CD4-positive, alpha-beta memory T cell (primary cell): Measurements from ENCODE around the gene GOLGA6L7. TPM values are rescaled to one million over a fixed set of nuclear protein-coding genes. Genes with fewer than 3 reads are reported as not detected.
A peak's percentile ranks its signal among the peaks of the same experiment; 100 is the strongest.

Experiments
- CTCF ChIA-PET: fragments of 350-600 bp; sonication (Branson Sonifier 250); formaldehyde crosslinking; loops from one replicate; lab custom pipeline; 2021; ENCODE audit warnings: inconsistent platforms; ENCODE audit not compliant: partially characterized antibody; lab: Charles Lee
- POLR2A ChIA-PET: fragments of 350-600 bp; sonication (Branson Sonifier 250); formaldehyde crosslinking; loops from one replicate; lab custom pipeline; 2021; ENCODE audit not compliant: partially characterized antibody; lab: Charles Lee
- DNase-seq, 5 donors: peaks; one replicate each; pipeline versions ENCODE4 v3.0.0 to v3.0.0-alpha.2; 2020 to 2022; ENCODE audit warnings: mixed read lengths in 1 of 5
- H3K27ac ChIP-seq: one replicate; pipeline ENCODE4 v1.7.0; 2013; ENCODE audit warnings: low read depth, low read length
- H3K27me3 ChIP-seq: 2 replicates; pipeline ENCODE4 v1.7.0; 2013; ENCODE audit warnings: mild to moderate bottlenecking, low read length, moderate library complexity; ENCODE audit not compliant: insufficient read depth
- H3K36me3 ChIP-seq: 2 replicates; pipeline ENCODE4 v1.7.0; 2013; ENCODE audit warnings: mild to moderate bottlenecking, low read length, moderate library complexity; ENCODE audit not compliant: insufficient read depth
- H3K4me1 ChIP-seq: 2 replicates; pipeline ENCODE4 v1.7.0; 2013; ENCODE audit warnings: mild to moderate bottlenecking, low read length, moderate library complexity; ENCODE audit not compliant: insufficient read depth
- H3K4me3 ChIP-seq, 2 donors: one replicate each; pipeline ENCODE4 v1.7.0; 2013; ENCODE audit warnings: low read length in 2 of 2, mild to moderate bottlenecking in 1 of 2
- H3K9me3 ChIP-seq, 2 donors: one replicate each; pipeline ENCODE4 v1.7.0; 2013; ENCODE audit warnings: low read length in 2 of 2, control low read depth in 1 of 2; ENCODE audit not compliant: control insufficient read depth in 1 of 2
- H3K27ac Mint-ChIP-seq, 7 donors: one replicate each; pipeline ENCODE4 v1.8.0; 2020 to 2021; ENCODE audit warnings: mixed read lengths in 7 of 7, mild to moderate bottlenecking in 6 of 7, inconsistent platforms in 3 of 7, moderate library complexity in 3 of 7
- H3K27me3 Mint-ChIP-seq, 2 donors: one replicate each; pipeline ENCODE4 v1.8.0; 2020 to 2021; ENCODE audit warnings: mixed read lengths in 2 of 2
- H3K36me3 Mint-ChIP-seq, 2 donors: one replicate each; pipeline ENCODE4 v1.8.0; 2020 to 2021; ENCODE audit warnings: mixed read lengths in 2 of 2, inconsistent platforms in 1 of 2, mild to moderate bottlenecking in 1 of 2
- H3K4me1 Mint-ChIP-seq, 4 donors: one replicate each; pipeline ENCODE4 v1.8.0; 2020 to 2021; ENCODE audit warnings: mixed read lengths in 4 of 4, mild to moderate bottlenecking in 1 of 4
- H3K4me3 Mint-ChIP-seq, 8 donors: one replicate each; pipeline ENCODE4 v1.8.0; 2020 to 2021; ENCODE audit warnings: mixed read lengths in 8 of 8, mild to moderate bottlenecking in 7 of 8, moderate library complexity in 6 of 8, inconsistent platforms in 3 of 8
- H3K9me3 Mint-ChIP-seq, 8 donors: one replicate each; pipeline ENCODE4 v1.8.0; 2020 to 2021; ENCODE audit warnings: mixed read lengths in 8 of 8, mild to moderate bottlenecking in 5 of 8, inconsistent platforms in 3 of 8, moderate library complexity in 1 of 8
- intact Hi-C: fragments of 100-400 bp; cut with micrococcal nuclease; formaldehyde crosslinking; loops from one replicate; pipeline ENCODE4 v1.15.1; 2023
- polyA plus RNA-seq, 2 donors: library from polyadenylated mRNA; unstranded; fragments of 300-500 nt; fragmentation: Illumina TruSeq; gene quantifications; one replicate each; pipeline ENCODE4 v1.2.3, GENCODE V29; 2021
- total RNA-seq, 2 experiments: library from RNA; stranded (reverse); gene quantifications; one replicate each; pipeline ENCODE4 v1.2.3, GENCODE V29; 2021

GOLGA6L7 gene
- total and polyA plus RNA-seq, 4 experiments from 2014 or later, result not detected

DNA sequence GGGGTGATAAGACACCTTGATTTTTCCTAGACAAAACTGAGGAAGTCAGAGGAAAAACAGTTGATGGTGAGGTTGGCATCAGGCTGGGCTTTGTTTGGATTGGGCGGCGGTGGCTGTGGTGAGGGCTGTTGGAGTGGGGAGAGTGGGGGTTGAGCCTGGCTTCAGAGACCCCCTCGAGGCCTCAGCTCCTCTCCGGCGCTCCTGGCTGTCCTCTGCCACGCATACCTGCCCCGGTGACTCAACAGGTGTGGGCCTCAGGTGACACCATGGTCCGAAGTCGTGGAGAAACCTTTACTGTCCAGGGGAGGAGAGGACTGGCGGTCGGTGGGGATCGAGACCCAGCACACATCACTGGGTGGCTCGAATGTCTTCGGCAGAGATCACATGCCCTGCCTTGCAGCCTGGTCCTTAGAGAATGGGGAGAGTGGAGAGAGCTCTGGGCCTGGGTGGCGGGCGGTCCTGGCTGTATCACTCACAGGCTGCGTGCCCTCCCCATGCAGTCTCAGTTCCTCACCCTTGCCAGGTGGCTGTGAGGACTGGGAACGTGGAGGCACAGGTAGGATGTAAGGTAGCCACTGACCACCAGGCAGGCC, 40.0 kb upstream of the GOLGA6L7 start:
- Mint-ChIP-seq H3K36me3 (no peaks in the 10 kb centered on the region), H3K27ac (peak overlapping the region; percentile 31 to 91 (median 83)), H3K4me3 (peak overlapping the region in 6 of 8 donors; percentile 52 to 91 (median 81)), H3K9me3 (peaks cover 0 to 2% (median 0%) of the 10 kb centered on the region in 8 donors), H3K4me1 (peaks cover 40 to 67% (median 52%) of the 10 kb centered on the region in 4 donors), H3K27me3 (no peaks in the 10 kb centered on the region)
- H3K36me3 ChIP-seq, result no peaks in the 10 kb centered on the region
- no peak overlapping the region for H3K4me3 ChIP-seq
- H3K4me1 ChIP-seq, result peaks cover 69% of the 10 kb centered on the region
- intact Hi-C loops, result loop anchor here (5.0 kb wide), 2 partner anchors 34 to 56 kb away; no protein-coding TSS in a partner anchor
- ChIA-PET CTCF (interaction anchor here (1.3 to 2.0 kb wide), 2 partner anchors 24 to 60 kb away, joined by 4 read pairs; no protein-coding TSS in a partner anchor), POLR2A (interaction anchor here (0.7 to 1.3 kb wide), 4 partner anchors 18 to 51 kb away, joined by 3 to 5 read pairs (median 3); no protein-coding TSS in a partner anchor)
- DNase-seq, result no peak
- no peak overlapping the region for H3K27ac ChIP-seq
- no peaks in the 10 kb centered on the region for H3K9me3 ChIP-seq
- no peaks in the 10 kb centered on the region for H3K27me3 ChIP-seq

DNA sequence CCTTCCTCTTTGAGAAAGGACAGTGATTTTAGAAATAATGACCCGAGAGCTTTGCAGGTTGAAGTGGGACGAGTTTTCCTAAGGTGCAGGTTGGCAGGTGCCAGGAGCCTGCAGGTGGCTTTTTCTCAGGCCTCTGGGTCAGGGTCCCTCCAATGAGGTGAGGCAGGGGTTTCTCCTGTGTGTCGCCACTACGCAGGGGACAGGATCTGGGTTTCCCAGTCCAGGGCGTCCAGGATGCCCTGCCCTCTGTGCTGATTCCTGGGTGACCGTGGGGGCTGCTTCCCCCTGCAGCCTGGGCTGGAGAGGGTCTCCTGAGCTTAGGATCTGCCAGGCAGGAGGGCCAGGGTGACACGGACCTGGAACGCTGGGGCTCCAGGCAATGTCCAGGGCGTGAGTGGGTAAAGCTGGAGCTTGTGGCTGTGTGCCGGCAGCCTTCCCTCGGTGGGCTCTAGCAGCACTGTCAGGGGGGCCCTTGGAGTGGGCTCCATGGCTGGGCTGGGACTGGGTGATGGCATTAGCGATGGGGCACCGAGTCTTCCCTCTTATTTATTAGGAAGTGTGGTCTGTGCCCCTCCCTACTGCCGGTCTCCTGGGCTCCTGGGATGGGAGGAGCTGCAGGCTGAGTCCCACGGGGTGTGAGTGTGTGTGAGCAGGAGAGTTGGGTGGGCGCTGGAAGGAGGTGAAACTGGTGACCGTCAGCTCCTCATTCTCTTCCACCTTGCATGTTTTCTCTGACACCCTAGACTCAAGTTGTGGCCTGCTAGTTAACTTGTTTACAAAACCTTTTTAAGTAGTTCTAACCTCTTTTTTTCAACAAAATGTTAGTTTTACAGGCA, 39.1 kb upstream of the GOLGA6L7 start:
- Histone ChIP-seq H3K27ac (no peak overlapping the region), H3K9me3 (no peaks in the 10 kb centered on the region), H3K4me3 (peak overlapping the region in 1 of 2 donors; percentile 11), H3K36me3 (no peaks in the 10 kb centered on the region), H3K4me1 (peaks cover 63% of the 10 kb centered on the region), H3K27me3 (no peaks in the 10 kb centered on the region)
- Mint-ChIP-seq H3K27ac (peak overlapping the region; percentile 74 to 92 (median 88)), H3K36me3 (no peaks in the 10 kb centered on the region), H3K4me1 (peaks cover 36 to 59% (median 46%) of the 10 kb centered on the region in 4 donors), H3K4me3 (peak overlapping the region; percentile 81 to 91 (median 86)), H3K9me3 (peaks cover 0 to 2% (median 0%) of the 10 kb centered on the region in 8 donors), H3K27me3 (no peaks in the 10 kb centered on the region)
- ChIA-PET CTCF (interaction anchor here (1.2 to 2.0 kb wide), 3 partner anchors 25 to 87 kb away, joined by 3 to 4 read pairs (median 4); no protein-coding TSS in a partner anchor), POLR2A (interaction anchor here (0.7 to 1.6 kb wide), 6 partner anchors 8 to 73 kb away, joined by 3 to 5 read pairs (median 3); no protein-coding TSS in a partner anchor)
- DNase-seq, result no peak
- intact Hi-C loops, result loop anchor here (5.0 kb wide), 2 partner anchors 35 to 55 kb away; no protein-coding TSS in a partner anchor

DNA sequence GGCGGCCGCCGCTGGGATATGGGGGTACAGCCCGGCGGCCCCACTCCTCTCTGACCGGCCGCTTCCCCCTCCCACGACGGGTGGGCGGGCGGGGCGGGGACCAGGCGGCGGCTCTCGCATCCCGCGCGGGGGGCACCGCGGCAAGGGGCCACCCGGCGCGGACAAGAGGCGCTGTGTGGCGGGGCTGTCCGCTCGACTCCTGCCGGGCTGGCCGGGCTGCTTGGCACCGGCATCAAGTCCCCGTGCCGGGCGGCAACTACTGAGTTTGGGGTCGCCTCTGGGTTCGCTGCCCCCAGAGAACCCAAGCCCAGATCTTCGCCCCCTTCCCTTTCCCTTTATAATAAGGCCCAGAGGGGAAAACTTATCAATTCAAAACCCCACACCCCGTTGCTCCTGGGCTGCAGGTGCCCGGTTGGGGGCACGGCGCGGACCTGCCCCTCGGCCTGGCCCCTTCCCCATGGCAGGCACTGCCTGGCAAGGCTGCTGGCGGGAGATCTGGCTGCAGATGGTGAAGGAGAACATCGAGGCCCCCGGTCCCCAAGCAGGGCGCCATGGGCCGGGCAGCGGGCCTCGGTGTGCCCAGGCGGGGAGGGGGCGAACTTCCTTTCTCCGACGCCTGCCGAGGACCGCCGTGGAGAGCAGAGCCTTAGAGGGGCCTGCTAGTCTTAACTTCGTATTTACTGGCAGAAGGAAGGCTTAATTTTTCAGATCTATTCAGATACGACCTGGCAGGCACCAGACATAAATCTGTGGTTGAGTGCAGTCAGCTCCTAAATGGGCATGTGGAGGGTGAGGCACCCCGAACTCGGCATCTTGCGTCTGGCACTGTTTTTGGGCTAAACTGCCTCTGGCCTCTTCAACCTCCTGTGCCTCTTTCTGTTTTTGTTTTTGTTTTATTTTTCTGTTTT, 38.2 kb upstream of the GOLGA6L7 start:
- peak in 1 of 5 donors; percentile 9 for DNase-seq
- no peaks in the 10 kb centered on the region for H3K9me3 ChIP-seq
- peak overlapping the region; percentile 11 to 41 for H3K4me3 ChIP-seq
- intact Hi-C loops, result loop anchor here (5.0 kb wide), 2 partner anchors 36 to 54 kb away; no protein-coding TSS in a partner anchor
- H3K4me1 ChIP-seq, result peaks cover 58% of the 10 kb centered on the region
- Mint-ChIP-seq H3K36me3 (no peaks in the 10 kb centered on the region), H3K4me1 (peaks cover 33 to 53% (median 42%) of the 10 kb centered on the region in 4 donors), H3K27me3 (no peaks in the 10 kb centered on the region), H3K4me3 (peak overlapping the region; percentile 81 to 91 (median 86)), H3K27ac (peak overlapping the region; percentile 74 to 92 (median 88)), H3K9me3 (peaks cover 0 to 2% (median 0%) of the 10 kb centered on the region in 8 donors)
- POLR2A ChIA-PET, result interaction anchor here (0.6 to 2.2 kb wide), 9 partner anchors 8 to 89 kb away, joined by 3 to 13 read pairs (median 3); no protein-coding TSS in a partner anchor
- H3K27me3 ChIP-seq, result no peaks in the 10 kb centered on the region
- H3K36me3 ChIP-seq, result no peaks in the 10 kb centered on the region
- H3K27ac ChIP-seq, result no peak overlapping the region
- CTCF ChIA-PET, result interaction anchor here (1.2 to 2.4 kb wide), 6 partner anchors 18 to 89 kb away, joined by 3 to 6 read pairs (median 4); no protein-coding TSS in a partner anchor

DNA sequence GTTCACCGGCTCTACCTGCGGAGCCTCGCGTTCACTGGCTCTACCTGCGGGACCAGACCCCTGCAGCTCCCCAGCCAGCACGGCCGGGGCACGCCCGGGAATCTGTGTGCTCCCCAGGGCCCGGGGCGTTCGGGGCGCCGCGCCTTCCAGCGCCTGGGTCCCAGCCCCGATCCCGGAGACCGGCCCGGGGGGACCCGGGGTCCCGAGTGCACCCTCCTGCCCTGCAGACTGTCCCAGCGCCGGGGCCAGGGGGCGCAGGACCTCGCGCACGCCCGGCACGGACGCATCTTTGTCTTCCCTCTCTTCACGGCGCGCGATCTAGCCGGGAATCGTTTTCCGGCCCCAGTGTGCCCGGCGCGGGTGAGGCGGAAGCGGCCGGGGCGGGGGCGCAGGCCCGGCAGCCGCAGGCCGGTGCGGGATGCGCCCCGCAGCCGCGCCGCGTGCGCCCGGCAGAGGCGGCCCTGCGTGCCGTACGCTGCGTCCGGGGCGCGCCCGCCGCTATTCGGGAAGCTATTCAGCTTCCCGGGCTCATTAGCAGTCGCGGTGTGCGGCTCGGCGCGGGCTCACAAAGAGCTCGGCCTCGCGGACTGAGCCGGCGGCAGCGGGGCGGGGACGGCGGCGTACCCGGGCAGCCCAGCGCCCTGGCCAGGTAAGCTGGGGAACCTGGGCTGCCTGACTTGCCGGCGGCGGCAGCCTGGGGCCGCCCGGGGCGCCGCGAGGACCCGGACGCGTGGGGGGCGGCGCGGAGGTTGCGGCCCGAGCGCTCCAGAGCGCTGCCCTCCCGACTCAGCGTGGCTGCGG, 37.4 kb upstream of the GOLGA6L7 start, which contains the start of gene APBA2:
APBA2 (plus strand) TSS at position 345 of the 801 bp plus-strand sequence. CDS start 167,911 bp downstream, outside the sequence.
- H3K36me3 ChIP-seq, result no peaks in the 10 kb centered on the region
- ChIA-PET CTCF (interaction anchor here (0.9 to 2.4 kb wide), 6 partner anchors 17 to 218 kb away, joined by 3 to 6 read pairs (median 4); no protein-coding TSS in a partner anchor), POLR2A (interaction anchor here (0.6 to 2.2 kb wide), 10 partner anchors 9 to 90 kb away, joined by 3 to 13 read pairs (median 4); no protein-coding TSS in a partner anchor)
- Mint-ChIP-seq H3K9me3 (peaks cover 0 to 2% (median 0%) of the 10 kb centered on the region in 8 donors), H3K4me3 (peak within 1 kb of the TSS; percentile 81 to 91 (median 86)), H3K27ac (peak within 1 kb of the TSS in 6 of 7 donors; percentile 23 to 87 (median 65)), H3K36me3 (no peaks in the 10 kb centered on the region), H3K27me3 (no peaks in the 10 kb centered on the region), H3K4me1 (peaks cover 26 to 44% (median 34%) of the 10 kb centered on the region in 4 donors)
- peaks cover 50% of the 10 kb centered on the region for H3K4me1 ChIP-seq
- peak within 1 kb of the TSS in 1 of 2 donors; percentile 60 for H3K4me3 ChIP-seq
- DNase-seq, result peak; percentile 47 to 61 (median 59)
- H3K27me3 ChIP-seq, result no peaks in the 10 kb centered on the region
- intact Hi-C loops, result loop anchor here (1.0 to 5.0 kb wide), 3 partner anchors 36 to 89 kb away; no protein-coding TSS in a partner anchor
- H3K27ac ChIP-seq, result no peak within 1 kb of the TSS
- H3K9me3 ChIP-seq, result no peaks in the 10 kb centered on the region

DNA sequence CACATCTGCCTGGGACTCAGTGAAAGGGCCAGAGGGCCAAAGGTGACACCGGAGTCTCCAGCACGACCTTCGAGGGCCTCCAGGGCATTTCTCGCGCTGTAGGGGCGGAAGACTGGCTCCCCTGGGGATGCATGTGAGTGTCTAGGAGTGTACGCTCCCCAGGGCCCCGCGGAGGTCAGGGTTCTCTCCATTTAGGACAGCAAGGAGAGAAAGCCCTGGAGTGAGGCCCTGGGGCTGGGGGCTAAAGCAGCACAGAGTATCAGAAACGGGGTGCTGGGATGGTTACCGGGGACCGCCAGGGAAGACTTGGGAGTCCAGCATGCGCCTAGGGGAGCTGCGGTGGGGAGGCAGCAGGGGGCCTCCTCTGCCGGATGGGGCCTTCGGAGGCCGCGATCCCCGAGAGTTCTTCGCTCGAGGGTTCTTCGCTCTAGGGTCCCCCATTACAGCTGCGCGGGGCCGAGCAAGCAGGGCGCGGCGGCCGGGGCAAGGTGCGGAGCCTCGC, 36.7 kb upstream of the GOLGA6L7 start:
- H3K9me3 ChIP-seq, result no peaks in the 10 kb centered on the region
- no peaks in the 10 kb centered on the region for H3K36me3 ChIP-seq
- POLR2A ChIA-PET, result interaction anchor here (0.8 to 2.2 kb wide), 7 partner anchors 12 to 90 kb away, joined by 3 to 13 read pairs (median 4); no protein-coding TSS in a partner anchor
- CTCF ChIA-PET, result interaction anchor here (0.9 to 2.4 kb wide), 6 partner anchors 16 to 219 kb away, joined by 3 to 6 read pairs (median 4); no protein-coding TSS in a partner anchor
- Mint-ChIP-seq H3K27ac (peak overlapping the region in 4 of 7 donors; percentile 23 to 56 (median 38)), H3K36me3 (no peaks in the 10 kb centered on the region), H3K27me3 (no peaks in the 10 kb centered on the region), H3K9me3 (peaks cover 0 to 2% (median 0%) of the 10 kb centered on the region in 8 donors), H3K4me3 (peak overlapping the region; percentile 55 to 78 (median 69)), H3K4me1 (peaks cover 20 to 38% (median 27%) of the 10 kb centered on the region in 4 donors)
- no peak for DNase-seq
- H3K27ac ChIP-seq, result no peak overlapping the region
- H3K27me3 ChIP-seq, result no peaks in the 10 kb centered on the region
- intact Hi-C loops, result loop anchor here (1.0 to 5.0 kb wide), 3 partner anchors 37 to 90 kb away; no protein-coding TSS in a partner anchor
- peak overlapping the region in 1 of 2 donors; percentile 60 for H3K4me3 ChIP-seq
- H3K4me1 ChIP-seq, result peaks cover 43% of the 10 kb centered on the region
